ENCODE results near the gene RTKN. TPM values are rescaled to one million over a fixed set of nuclear protein-coding genes. Genes with fewer than 3 reads are reported as not detected.

Gene RTKN
- total RNA-seq, 1 experiment from 2014 or later = 94.0 TPM

- TF ChIP-seq POLR2AphosphoS5 (IDR thresholded peaks at IDR 0.05; ENCODE audit: low read depth, low read length) (no peak), POLR2A (IDR thresholded peaks at IDR 0.05; ENCODE audit: borderline replicate concordance, extremely low read depth, insufficient read depth, insufficient read length) (no peak), ZNF274 (IDR thresholded peaks at IDR 0.05; ENCODE audit: low read depth, low read length) (no peak), EZH2phosphoT487 (IDR thresholded peaks at IDR 0.05; ENCODE audit: borderline replicate concordance) (no peak)
Observed at GRCh38 chr2:74450570-74451190, 8.9 kb upstream of the RTKN start (continued).

GRCh38 chr2:74448771-74449170 lies 7.0 kb upstream of the RTKN start:
- Histone ChIP-seq H2AFZ (ENCODE audit: low read depth, low read length, poor library complexity, severe bottlenecking) (no peak overlapping the region), H3K9me2 (ENCODE audit: insufficient read depth) (no peaks in the 10 kb centered on the region), H3K36me3 (ENCODE audit: control insufficient read depth in 1 of 2, insufficient read depth in 2 of 2, low read length in 2 of 2) (no peaks in the 10 kb centered on the region), H3K4me3 (replicated peaks in 1 of 2; ENCODE audit: low read depth in 1 of 2, low read length in 2 of 2) (no peak overlapping the region), H3K4me1 (ENCODE audit: control insufficient read depth in 1 of 2, insufficient read depth in 2 of 2, low read length in 2 of 2) (peaks cover 12 to 25% of the 10 kb centered on the region in 2 experiments), H4K20me1 (ENCODE audit: insufficient read depth) (no peaks in the 10 kb centered on the region), H3K4me2 (ENCODE audit: low read length) (no peak overlapping the region), H3K9ac (ENCODE audit: low read length) (no peak overlapping the region), H3K79me2 (ENCODE audit: insufficient read depth, low read length) (no peaks in the 10 kb centered on the region), H3K9me3 (ENCODE audit: control insufficient read depth in 1 of 2, insufficient read depth in 1 of 2, low read depth in 1 of 2, low read length in 2 of 2) (no peaks in the 10 kb centered on the region), H3K27me3 (ENCODE audit: insufficient read depth, low read length) (no peaks in the 10 kb centered on the region), H3K27ac (ENCODE audit: low read depth, low read length) (no peak overlapping the region)
- CTCF ChIA-PET = no interaction called here
- TF ChIP-seq REST (IDR thresholded peaks at IDR 0.05; ENCODE audit: low read depth) = no peak
- no peak for TF ChIP-seq ZNF274 (IDR thresholded peaks at IDR 0.05; ENCODE audit: low read depth, low read length)
- no peak for TF ChIP-seq SP1 (IDR thresholded peaks at IDR 0.05; ENCODE audit: low read depth)
- TF ChIP-seq POLR2AphosphoS5 (IDR thresholded peaks at IDR 0.05; ENCODE audit: low read depth, low read length) = no peak
- TF ChIP-seq CBX3 (IDR thresholded peaks at IDR 0.05; ENCODE audit: low read depth) = no peak
- TF ChIP-seq MAX (IDR thresholded peaks at IDR 0.05) = no peak
- TF ChIP-seq ATF3 (IDR thresholded peaks at IDR 0.05) = no peak
- no peak for TF ChIP-seq CTCF (IDR thresholded peaks at IDR 0.05 in 2 of 3, conservative IDR thresholded peaks at IDR 0.05 in 1 of 3; ENCODE audit: borderline replicate concordance in 1 of 3, insufficient read depth in 1 of 3, low read depth in 2 of 3, low read length in 2 of 3)
- no peak for TF ChIP-seq SIN3A (IDR thresholded peaks at IDR 0.05; ENCODE audit: low read depth)
- TF ChIP-seq EZH2 (IDR thresholded peaks at IDR 0.05) = no peak
- TF ChIP-seq EGR1 (IDR thresholded peaks at IDR 0.05; ENCODE audit: low read depth) = no peak
- no peak for TF ChIP-seq POLR2A (IDR thresholded peaks at IDR 0.05; ENCODE audit: borderline replicate concordance, extremely low read depth, insufficient read depth, insufficient read length)
- TF ChIP-seq EZH2phosphoT487 (IDR thresholded peaks at IDR 0.05; ENCODE audit: borderline replicate concordance) = no peak
- TF ChIP-seq ELF1 (IDR thresholded peaks at IDR 0.05; ENCODE audit: borderline replicate concordance, low read depth) = no peak
- no peak for TF ChIP-seq JUND (IDR thresholded peaks at IDR 0.05)
- TF ChIP-seq CEBPB (IDR thresholded peaks at IDR 0.05; ENCODE audit: low read depth) = no peak
- no peak for TF ChIP-seq SRF (IDR thresholded peaks at IDR 0.05; ENCODE audit: low read depth)
- TF ChIP-seq TCF7L2 (IDR thresholded peaks at IDR 0.05; ENCODE audit: borderline replicate concordance, extremely low read depth, insufficient read depth, insufficient read length) = no peak
- TF ChIP-seq YY1 (IDR thresholded peaks at IDR 0.05; ENCODE audit: extremely low read depth, insufficient replicate concordance, low read depth, low read length) = no peak
- no peak for ATAC-seq
- DNase-seq (ENCODE audit: low read depth, low spot score) = no peak
- POLR2A ChIA-PET = interaction anchor here (1.2 kb wide), 1 partner anchor 8 kb away, joined by 3 read pairs; no protein-coding TSS in a partner anchor
- intact Hi-C loops (cut with micrococcal nuclease) = no loop called here
- no TSS peak for BruUV-seq (replicated peaks)
- RAD21 ChIA-PET (ENCODE audit: low non-redundant PET in 1 of 2, low total read pairs in 2 of 2, uncharacterized antibody in 2 of 2, unreplicated experiment in 2 of 2) = no interaction called here
